Gastrocnemius medialis (tissue), 4 donors: Measurements from ENCODE around the gene PADI6.

ENCODE experiments used
- POLR2A ChIP-seq, 2 donors: fragments of 450-650 bp; IDR thresholded peaks; one replicate each; pipeline ENCODE4 v1.6.1; 2017; ENCODE audit warnings: antibody characterized with exemption in 2 of 2, mild to moderate bottlenecking in 2 of 2, moderate library complexity in 2 of 2
- TF ChIP-seq, protein P1 (sequence below), 5 experiments: fragments of 450-650 bp in 3 of 5; fragments of 200-600 bp in 2 of 5; sonication (generic) in 2 of 5; IDR thresholded peaks in 4 of 5; conservative IDR thresholded peaks in 1 of 5; 1 replicate in 4 of 5; 2 replicates in 1 of 5; pipeline ENCODE4 v1.5.1; 2016 to 2019; ENCODE audit warnings: antibody characterized with exemption in 5 of 5, mild to moderate bottlenecking in 3 of 5, moderate library complexity in 3 of 5

DNA sequence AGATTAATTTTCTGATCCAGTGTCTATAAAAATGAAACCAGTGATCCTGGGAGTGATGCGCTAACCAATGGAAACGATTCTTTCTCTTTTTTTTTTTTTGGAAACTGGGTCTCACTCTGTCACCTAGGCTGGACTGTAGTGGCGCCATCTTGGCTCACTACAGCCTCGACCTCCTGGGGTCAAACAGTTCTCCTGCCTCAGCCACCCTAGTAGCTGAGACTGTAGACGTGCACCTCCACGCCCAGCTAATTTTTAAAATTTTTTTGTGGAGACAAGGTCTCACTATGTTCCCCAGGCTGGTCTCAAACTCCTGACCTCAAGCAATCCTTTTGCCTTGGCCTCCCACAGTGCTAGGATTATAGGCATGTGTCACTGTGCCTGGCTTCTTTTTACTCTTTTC, 70.8 kb downstream of the PADI6 start:
- TF ChIP-seq, protein P1, sequence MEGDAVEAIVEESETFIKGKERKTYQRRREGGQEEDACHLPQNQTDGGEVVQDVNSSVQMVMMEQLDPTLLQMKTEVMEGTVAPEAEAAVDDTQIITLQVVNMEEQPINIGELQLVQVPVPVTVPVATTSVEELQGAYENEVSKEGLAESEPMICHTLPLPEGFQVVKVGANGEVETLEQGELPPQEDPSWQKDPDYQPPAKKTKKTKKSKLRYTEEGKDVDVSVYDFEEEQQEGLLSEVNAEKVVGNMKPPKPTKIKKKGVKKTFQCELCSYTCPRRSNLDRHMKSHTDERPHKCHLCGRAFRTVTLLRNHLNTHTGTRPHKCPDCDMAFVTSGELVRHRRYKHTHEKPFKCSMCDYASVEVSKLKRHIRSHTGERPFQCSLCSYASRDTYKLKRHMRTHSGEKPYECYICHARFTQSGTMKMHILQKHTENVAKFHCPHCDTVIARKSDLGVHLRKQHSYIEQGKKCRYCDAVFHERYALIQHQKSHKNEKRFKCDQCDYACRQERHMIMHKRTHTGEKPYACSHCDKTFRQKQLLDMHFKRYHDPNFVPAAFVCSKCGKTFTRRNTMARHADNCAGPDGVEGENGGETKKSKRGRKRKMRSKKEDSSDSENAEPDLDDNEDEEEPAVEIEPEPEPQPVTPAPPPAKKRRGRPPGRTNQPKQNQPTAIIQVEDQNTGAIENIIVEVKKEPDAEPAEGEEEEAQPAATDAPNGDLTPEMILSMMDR (IDR thresholded peaks at IDR 0.05 in 4 of 5, conservative IDR thresholded peaks at IDR 0.05 in 1 of 5) = no peak
- TF ChIP-seq POLR2A (IDR thresholded peaks at IDR 0.05) = no peak
